HepG2 (cell line): ENCODE data around the gene CAMTA1. TPM values are rescaled to one million over a fixed set of nuclear protein-coding genes. Genes with fewer than 3 reads are reported as not detected.

Source experiments
- ATAC-seq: fragments of 200-7000 bp; cut with Tn5 transposase; 3 replicates; pipeline ENCODE4 v1.9.1; 2020; ENCODE audit warnings: mild to moderate bottlenecking, moderate library complexity
- BruUV-seq: library from RNA; stranded (reverse); fragments of 400-500 nt; replicated peaks from 2 replicates; lab custom pipeline; 2021; lab: Mats Ljungman, UMichigan
- CTCF ChIA-PET: fragments of 300-600 bp; formaldehyde crosslinking; extraction: SDS; loops from one replicate; lab custom pipeline; 2021; ENCODE audit warnings: low total read pairs, inconsistent platforms, low intra/inter-chr PET ratio; lab: Yijun Ruan, JAX
- POLR2A ChIA-PET: fragments of 350-600 bp; sonication (Branson Sonifier 250); formaldehyde crosslinking; loops from one replicate; lab custom pipeline; 2020; ENCODE audit warnings: antibody characterized with exemption, inconsistent platforms; lab: Yijun Ruan, JAX
- DNase-seq: peaks from one replicate; pipeline ENCODE4 v3.0.0-alpha.2; 2015; ENCODE audit warnings: low spot score
- FAIRE-seq: peaks from 3 replicates; lab custom pipeline; 2011; peaks lifted over from hg19 to GRCh38; lab: Jason Lieb, UNC
- H2AFZ ChIP-seq: one replicate; pipeline ENCODE4 v1.6.1; 2011; ENCODE audit warnings: low read length, inconsistent platforms
- H3K27ac ChIP-seq: fragments of 300-600 bp; 3 replicates; pipeline ENCODE4 v1.8.0; 2011; ENCODE audit warnings: mixed run types, mild to moderate bottlenecking, mixed read lengths, low read length, inconsistent platforms; ENCODE audit not compliant: insufficient read depth; ENCODE audit errors: extremely low read length
- H3K27me3 ChIP-seq, 2 experiments: fragments of 200-600 bp in 1 of 2; 2 replicates in 1 of 2; 3 replicates in 1 of 2; pipeline versions ENCODE4 v1.6.0 to v1.8.0; 2011; ENCODE audit warnings: low read length in 2 of 2, mild to moderate bottlenecking in 2 of 2, moderate library complexity in 2 of 2, inconsistent platforms in 1 of 2; ENCODE audit not compliant: insufficient read depth in 2 of 2, control insufficient read depth in 1 of 2
- H3K36me3 ChIP-seq, 2 experiments: fragments of 200-600 bp in 1 of 2; replicated peaks in 1 of 2; 2 replicates in 1 of 2; 3 replicates in 1 of 2; pipeline versions ENCODE4 v1.5.1 to v1.8.0; 2011; ENCODE audit warnings: low read length in 2 of 2, inconsistent platforms in 1 of 2; ENCODE audit not compliant: insufficient read depth in 2 of 2, control insufficient read depth in 1 of 2
- H3K4me1 ChIP-seq: 2 replicates; pipeline ENCODE4 v1.5.1; 2012; ENCODE audit warnings: low read length, inconsistent platforms; ENCODE audit not compliant: insufficient read depth
- H3K4me2 ChIP-seq: 2 replicates; pipeline ENCODE4 v1.6.0; 2011; ENCODE audit warnings: low read depth, low read length, inconsistent platforms
- H3K4me3 ChIP-seq, 3 experiments: fragments of 200-600 bp in 1 of 3; sonication (generic), shearing (Covaris generic) in 1 of 3; replicated peaks in 1 of 3; 2 replicates each; pipeline ENCODE4 v1.5.1; 2011 to 2016; ENCODE audit warnings: low read length in 3 of 3, inconsistent platforms in 2 of 3, low read depth in 2 of 3, mild to moderate bottlenecking in 2 of 3, control low read depth in 1 of 3, mixed read lengths in 1 of 3; ENCODE audit not compliant: insufficient read depth in 1 of 3
- H3K79me2 ChIP-seq: one replicate; pipeline ENCODE4 v1.6.1; 2011; ENCODE audit warnings: low read length, inconsistent platforms; ENCODE audit not compliant: insufficient read depth
- H3K9ac ChIP-seq: 2 replicates; pipeline ENCODE4 v1.6.0; 2011; ENCODE audit warnings: mild to moderate bottlenecking, low read depth, low read length, inconsistent platforms; ENCODE audit not compliant: insufficient read depth
- H3K9me3 ChIP-seq: 2 replicates; pipeline ENCODE4 v1.5.1; 2012; ENCODE audit warnings: mild to moderate bottlenecking, low read length
- H4K20me1 ChIP-seq: 2 replicates; pipeline ENCODE4 v1.6.0; 2011; ENCODE audit warnings: inconsistent platforms, mild to moderate bottlenecking, low read length, moderate library complexity; ENCODE audit not compliant: insufficient read depth
- ELF4 ChIP-seq: sonication (generic); formaldehyde crosslinking; IDR thresholded peaks from 2 replicates; pipeline ENCODE4 v1.5.0; 2020; ENCODE audit warnings: missing genetic modification reagents, mild to moderate bottlenecking, moderate library complexity, borderline replicate concordance
- RXRB ChIP-seq: IDR thresholded peaks from 2 replicates; pipeline ENCODE4 v1.6.1; 2016; ENCODE audit warnings: borderline replicate concordance, missing genetic modification reagents, missing compliant biosample characterization
- USF2 ChIP-seq, 2 experiments: sonication (generic) in 1 of 2; formaldehyde crosslinking in 1 of 2; IDR thresholded peaks; 2 replicates each; pipeline versions ENCODE4 v1.5.1 to v1.6.1; 2011 to 2020; ENCODE audit warnings: borderline replicate concordance in 1 of 2, low read depth in 1 of 2, low read length in 1 of 2, mild to moderate bottlenecking in 1 of 2, missing genetic modification reagents in 1 of 2, moderate library complexity in 1 of 2
- XRCC5 ChIP-seq: fragments of 200-400 bp; formaldehyde crosslinking; optimal IDR thresholded peaks from 2 replicates; pipeline ENCODE3; 2017; ENCODE audit warnings: mild to moderate bottlenecking, low read length
- ZNF256 ChIP-seq: sonication (generic); formaldehyde crosslinking; conservative IDR thresholded peaks from 2 replicates; pipeline ENCODE4 v1.4.0; 2020; ENCODE audit warnings: missing genetic modification reagents
- ZNF83 ChIP-seq: sonication (generic); formaldehyde crosslinking; IDR thresholded peaks from 2 replicates; pipeline ENCODE4 v1.4.0; 2020; ENCODE audit warnings: missing genetic modification reagents, mild to moderate bottlenecking, borderline replicate concordance
- whole genome bisulfite sequencing: methylation state at CpG from one replicate; pipeline ENCODE4 v1.1.6; 2017; ENCODE audit warnings: low lambda C conversion rate; 5-methylcytosine and 5-hydroxymethylcytosine counted together
- in situ Hi-C: cut with HindIII; loops from 2 replicates; pipeline ENCODE4 v1.10.0; 2017; ENCODE audit warnings: low pct_unique_long_range_greater_than_20kb; ENCODE audit not compliant: extremely low pct_ligation_motif_present
- intact Hi-C: fragments of 100-400 bp; cut with micrococcal nuclease; formaldehyde crosslinking; loops from one replicate; pipeline ENCODE4 v1.10.0; 2022; ENCODE audit not compliant: unreplicated experiment
- polyA plus RNA-seq, 8 experiments: library from polyadenylated mRNA; depleted of rRNA in 3 of 8; stranded (reverse) in 7 of 8; unstranded in 1 of 8; fragments of >200 nt; fragmentation: Illumina TruSeq in 4 of 8; extraction: Trizol in 4 of 8; gene quantifications; 2 replicates each; pipeline versions ENCODE4 v1.2.1 to v1.2.3, GENCODE V29; 2011 to 2016; ENCODE audit warnings: low read depth in 4 of 8, missing spikeins in 1 of 8, mixed read lengths in 1 of 8; ENCODE audit not compliant: insufficient read depth in 1 of 8
- total RNA-seq, 5 experiments: library from RNA; depleted of rRNA; stranded (reverse); fragments of >200 nt; fragmentation: Illumina TruSeq; extraction: Trizol; gene quantifications; 2 replicates each; pipeline ENCODE4 v1.2.3, GENCODE V29; 2016; ENCODE audit warnings: low read depth in 1 of 5
- TF ChIP-seq, protein P1 (sequence below): sonication (generic); formaldehyde crosslinking; IDR thresholded peaks from 2 replicates; pipeline ENCODE4 v1.5.1; 2020; ENCODE audit warnings: mild to moderate bottlenecking, missing genetic modification reagents
- TF ChIP-seq, protein P2 (sequence below): sonication (generic); formaldehyde crosslinking; IDR thresholded peaks from one replicate; pipeline ENCODE4 v1.5.1; 2020; ENCODE audit warnings: mild to moderate bottlenecking, missing genetic modification reagents; ENCODE audit errors: not compliant biosample characterization

CAMTA1 gene
- total and polyA plus RNA-seq, 2 of the 13 experiments (the other 11 are each of a cell fraction or from before 2014, with no cell fraction given) = 25.0 to 36.4 TPM

DNA sequence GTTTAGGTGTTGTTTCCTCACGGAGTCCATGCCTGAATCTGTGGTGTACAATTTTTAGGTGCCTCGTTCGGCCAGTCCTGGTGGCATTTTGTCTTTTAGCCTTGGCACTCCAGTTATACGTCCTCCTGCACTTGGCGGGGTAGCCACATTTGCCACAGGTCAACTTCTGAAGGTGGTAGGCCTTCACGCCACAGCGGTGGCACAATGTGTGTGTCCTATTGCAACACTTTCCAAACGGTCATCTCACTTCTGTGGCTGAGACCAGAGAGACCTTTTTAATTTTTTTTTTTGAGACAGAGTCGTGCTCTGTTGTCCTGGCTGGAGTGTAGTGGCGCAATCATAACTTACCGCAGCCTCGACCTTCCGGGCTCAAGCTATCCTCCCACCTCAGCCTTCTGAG lies 49.1 kb downstream of the CAMTA1 start (continued):
- TF ChIP-seq, protein P1, sequence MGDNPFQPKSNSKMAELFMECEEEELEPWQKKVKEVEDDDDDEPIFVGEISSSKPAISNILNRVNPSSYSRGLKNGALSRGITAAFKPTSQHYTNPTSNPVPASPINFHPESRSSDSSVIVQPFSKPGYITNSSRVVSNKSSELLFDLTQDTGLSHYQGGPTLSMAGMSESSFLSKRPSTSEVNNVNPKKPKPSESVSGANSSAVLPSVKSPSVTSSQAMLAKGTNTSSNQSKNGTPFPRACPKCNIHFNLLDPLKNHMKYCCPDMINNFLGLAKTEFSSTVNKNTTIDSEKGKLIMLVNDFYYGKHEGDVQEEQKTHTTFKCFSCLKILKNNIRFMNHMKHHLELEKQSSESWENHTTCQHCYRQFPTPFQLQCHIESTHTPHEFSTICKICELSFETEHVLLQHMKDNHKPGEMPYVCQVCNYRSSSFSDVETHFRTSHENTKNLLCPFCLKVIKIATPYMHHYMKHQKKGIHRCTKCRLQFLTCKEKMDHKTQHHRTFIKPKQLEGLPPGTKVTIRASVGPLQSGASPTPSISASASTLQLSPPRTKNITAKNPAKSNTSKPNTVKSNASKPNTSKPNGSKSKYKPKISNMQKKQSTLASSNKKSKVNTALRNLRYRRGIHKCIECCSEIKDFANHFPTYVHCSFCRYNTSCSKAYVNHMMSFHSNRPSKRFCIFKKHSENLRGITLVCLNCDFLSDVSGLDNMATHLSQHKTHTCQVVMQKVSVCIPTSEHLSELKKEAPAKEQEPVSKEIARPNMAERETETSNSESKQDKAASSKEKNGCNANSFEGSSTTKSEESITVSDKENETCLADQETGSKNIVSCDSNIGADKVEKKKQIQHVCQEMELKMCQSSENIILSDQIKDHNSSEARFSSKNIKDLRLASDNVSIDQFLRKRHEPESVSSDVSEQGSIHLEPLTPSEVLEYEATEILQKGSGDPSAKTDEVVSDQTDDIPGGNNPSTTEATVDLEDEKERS (CRISPR knock-in tag) = no peak

DNA sequence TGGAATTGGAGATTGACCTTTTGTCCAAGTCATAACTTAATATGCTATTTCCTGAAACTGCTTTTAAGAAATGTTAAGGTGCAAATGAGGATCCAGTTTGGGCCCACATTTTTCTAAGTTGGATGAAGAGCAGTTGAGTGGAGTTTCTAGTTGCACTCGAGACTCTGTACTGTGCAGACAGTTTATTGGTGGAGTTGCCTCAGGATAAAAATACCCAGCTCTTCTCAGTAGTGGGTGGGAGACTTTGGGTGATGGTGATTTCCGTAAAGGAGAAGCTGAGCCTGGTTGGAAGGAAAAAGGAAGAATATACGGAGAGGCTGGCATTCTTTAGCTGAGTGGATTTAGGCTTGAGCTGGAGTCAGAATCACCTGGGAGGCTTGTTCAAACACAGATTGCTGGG lies 49.9 kb downstream of the CAMTA1 start:
- intact Hi-C loops = no loop called here
- TF ChIP-seq XRCC5 (no peak), ZNF256 (CRISPR knock-in tag) (no peak), RXRB (CRISPR knock-in tag) (no peak), USF2 (IDR thresholded peaks at IDR 0.05; ENCODE audit: low read depth, low read length) (no peak), USF2 (CRISPR knock-in tag; IDR thresholded peaks at IDR 0.05; ENCODE audit: borderline replicate concordance) (no peak), ELF4 (CRISPR knock-in tag) (no peak), ZNF83 (CRISPR knock-in tag) (no peak)
- TF ChIP-seq, protein P2, sequence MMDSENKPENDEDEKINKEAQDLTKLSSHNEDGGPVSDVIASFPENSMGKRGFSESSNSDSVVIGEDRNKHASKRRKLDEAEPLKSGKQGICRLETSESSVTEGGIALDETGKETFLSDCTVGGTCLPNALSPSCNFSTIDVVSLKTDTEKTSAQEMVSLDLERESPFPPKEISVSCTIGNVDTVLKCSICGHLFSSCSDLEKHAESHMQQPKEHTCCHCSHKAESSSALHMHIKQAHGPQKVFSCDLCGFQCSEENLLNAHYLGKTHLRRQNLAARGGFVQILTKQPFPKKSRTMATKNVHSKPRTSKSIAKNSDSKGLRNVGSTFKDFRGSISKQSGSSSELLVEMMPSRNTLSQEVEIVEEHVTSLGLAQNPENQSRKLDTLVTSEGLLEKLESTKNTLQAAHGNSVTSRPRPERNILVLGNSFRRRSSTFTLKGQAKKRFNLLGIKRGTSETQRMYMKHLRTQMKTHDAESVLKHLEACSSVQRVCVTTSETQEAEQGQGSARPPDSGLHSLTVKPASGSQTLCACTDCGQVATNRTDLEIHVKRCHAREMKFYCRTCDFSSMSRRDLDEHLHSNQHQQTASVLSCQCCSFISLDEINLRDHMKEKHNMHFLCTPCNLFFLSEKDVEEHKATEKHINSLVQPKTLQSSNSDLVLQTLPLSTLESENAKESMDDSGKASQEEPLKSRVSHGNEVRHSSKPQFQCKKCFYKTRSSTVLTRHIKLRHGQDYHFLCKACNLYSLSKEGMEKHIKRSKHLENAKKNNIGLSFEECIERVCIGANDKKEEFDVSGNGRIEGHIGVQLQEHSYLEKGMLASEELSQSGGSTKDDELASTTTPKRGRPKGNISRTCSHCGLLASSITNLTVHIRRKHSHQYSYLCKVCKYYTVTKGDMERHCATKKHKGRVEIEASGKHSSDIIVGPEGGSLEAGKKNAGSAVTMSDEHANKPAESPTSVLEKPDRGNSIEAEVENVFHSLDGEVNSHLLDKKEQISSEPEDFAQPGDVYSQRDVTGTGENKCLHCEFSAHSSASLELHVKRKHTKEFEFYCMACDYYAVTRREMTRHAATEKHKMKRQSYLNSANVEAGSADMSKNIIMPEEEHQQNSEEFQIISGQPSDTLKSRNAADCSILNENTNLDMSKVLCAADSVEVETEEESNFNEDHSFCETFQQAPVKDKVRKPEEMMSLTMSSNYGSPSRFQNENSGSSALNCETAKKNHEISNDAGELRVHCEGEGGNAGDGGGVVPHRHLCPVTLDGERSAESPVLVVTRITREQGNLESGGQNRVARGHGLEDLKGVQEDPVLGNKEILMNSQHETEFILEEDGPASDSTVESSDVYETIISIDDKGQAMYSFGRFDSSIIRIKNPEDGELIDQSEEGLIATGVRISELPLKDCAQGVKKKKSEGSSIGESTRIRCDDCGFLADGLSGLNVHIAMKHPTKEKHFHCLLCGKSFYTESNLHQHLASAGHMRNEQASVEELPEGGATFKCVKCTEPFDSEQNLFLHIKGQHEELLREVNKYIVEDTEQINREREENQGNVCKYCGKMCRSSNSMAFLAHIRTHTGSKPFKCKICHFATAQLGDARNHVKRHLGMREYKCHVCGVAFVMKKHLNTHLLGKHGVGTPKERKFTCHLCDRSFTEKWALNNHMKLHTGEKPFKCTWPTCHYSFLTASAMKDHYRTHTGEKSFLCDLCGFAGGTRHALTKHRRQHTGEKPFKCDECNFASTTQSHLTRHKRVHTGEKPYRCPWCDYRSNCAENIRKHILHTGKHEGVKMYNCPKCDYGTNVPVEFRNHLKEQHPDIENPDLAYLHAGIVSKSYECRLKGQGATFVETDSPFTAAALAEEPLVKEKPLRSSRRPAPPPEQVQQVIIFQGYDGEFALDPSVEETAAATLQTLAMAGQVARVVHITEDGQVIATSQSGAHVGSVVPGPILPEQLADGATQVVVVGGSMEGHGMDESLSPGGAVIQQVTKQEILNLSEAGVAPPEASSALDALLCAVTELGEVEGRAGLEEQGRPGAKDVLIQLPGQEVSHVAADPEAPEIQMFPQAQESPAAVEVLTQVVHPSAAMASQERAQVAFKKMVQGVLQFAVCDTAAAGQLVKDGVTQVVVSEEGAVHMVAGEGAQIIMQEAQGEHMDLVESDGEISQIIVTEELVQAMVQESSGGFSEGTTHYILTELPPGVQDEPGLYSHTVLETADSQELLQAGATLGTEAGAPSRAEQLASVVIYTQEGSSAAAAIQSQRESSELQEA (CRISPR knock-in tag) = no peak

More for the DNA sequence above, 49.9 kb downstream of the CAMTA1 start:
- FAIRE-seq = no peak
- Histone ChIP-seq H3K4me3 (no peak overlapping the region), H3K27ac (no peak overlapping the region), H3K36me3 (peaks cover 0 to 4% of the 10 kb centered on the region in 2 experiments), H3K9me3 (no peaks in the 10 kb centered on the region), H4K20me1 (no peaks in the 10 kb centered on the region), H2AFZ (no peak overlapping the region), H3K27me3 (no peaks in the 10 kb centered on the region; a peak in 1 of 5 replicates), H3K9ac (no peak overlapping the region), H3K4me1 (no peaks in the 10 kb centered on the region), H3K79me2 (peaks cover 3% of the 10 kb centered on the region), H3K4me2 (no peak overlapping the region)
- in situ Hi-C loops = no loop called here
- 97% methylated on average over 3 of the region's 3 CpGs for WGBS
- DNase-seq = no peak
- CTCF ChIA-PET = no interaction called here
- POLR2A ChIA-PET = no interaction called here
- ATAC-seq = no peak
- no TSS peak for BruUV-seq
